Mesenteric fat pad (tissue), 1 donor: ENCODE measurements around the gene MXRA8. TPM values are rescaled to one million over a fixed set of nuclear protein-coding genes. Genes with fewer than 3 reads are reported as not detected.
"Not testable (repeated sequence)": the region's sequence is repeated elsewhere in the genome, so short reads cannot be mapped to it uniquely, and the experiment has no call there.

Source experiments
- DNase-seq: peaks from one replicate; pipeline ENCODE4 v3.0.0-alpha.2; 2020; ENCODE audit warnings: low spot score
- total RNA-seq: library from RNA; stranded (reverse); fragmentation: NEBNext Ultra II Directional; extraction: Animal tissue kit (Norgen Biotek cat#: 25700); gene quantifications from one replicate; pipeline ENCODE4 v1.2.1, GENCODE V29; 2021
- donor health status: DM: yes; HTN: yes; CAD: no.

Gene MXRA8
- total RNA-seq, 1 donor from 2014 or later, result 109 TPM

- DNase-seq, result no peak
Measured at GRCh38 chr1:1370771-1371300, 12.5 kb upstream of the MXRA8 start.

GRCh38 chr1:1370094-1370493, 11.7 kb upstream of the MXRA8 start:
- not testable (repeated sequence) for DNase-seq

- no peak for DNase-seq
Measured at GRCh38 chr1:1367315-1367714, 9.0 kb upstream of the MXRA8 start.

GRCh38 chr1:1366699-1367066, 8.3 kb upstream of the MXRA8 start:
- no peak for DNase-seq

GRCh38 chr1:1365875-1366698, 7.7 kb upstream of the MXRA8 start:
- DNase-seq, result no peak

GRCh38 chr1:1364266-1364665, 5.9 kb upstream of the MXRA8 start:
- DNase-seq, result no peak

GRCh38 chr1:1361982-1362423, 3.6 kb upstream of the MXRA8 start:
- DNase-seq, result no peak

GRCh38 chr1:1361233-1361981, 3.1 kb upstream of the MXRA8 start:
- no peak for DNase-seq

GRCh38 chr1:1360506-1361169, 2.3 kb upstream of the MXRA8 start:
- DNase-seq, result no peak

- DNase-seq, result no peak
Measured at GRCh38 chr1:1359664-1360468, 1.5 kb upstream of the MXRA8 start.

GRCh38 chr1:1359308-1359663, 931 bp upstream of the MXRA8 start:
- DNase-seq, result no peak

- no peak for DNase-seq
Measured at GRCh38 chr1:1357871-1358432, 403 bp downstream of the MXRA8 start.

- no peak for DNase-seq
Measured at GRCh38 chr1:1356796-1357401, 1.5 kb downstream of the MXRA8 start.

GRCh38 chr1:1356166-1356795, 2.1 kb downstream of the MXRA8 start:
- DNase-seq, result no peak

GRCh38 chr1:1355416-1355815, 2.9 kb downstream of the MXRA8 start:
- DNase-seq, result no peak

- DNase-seq, result no peak
Measured at GRCh38 chr1:1354271-1355247, 3.8 kb downstream of the MXRA8 start.

GRCh38 chr1:1353389-1354151, 4.8 kb downstream of the MXRA8 start:
- DNase-seq, result no peak
